PC-3 (cell line): ENCODE data around the gene STIM1. TPM values are rescaled to one million over a fixed set of nuclear protein-coding genes. Genes with fewer than 3 reads are reported as not detected.

Experiments
- ATAC-seq: fragments of 200-7000 bp; cut with Tn5 transposase; 2 replicates; pipeline ENCODE4 v1.9.1; 2020; ENCODE audit warnings: mild to moderate bottlenecking, moderate library complexity
- BruUV-seq: library from RNA; stranded (reverse); fragments of 400-500 nt; replicated peaks from 2 replicates; lab custom pipeline; 2021; lab: Mats Ljungman, UMichigan
- CTCF ChIA-PET: fragments of 300-600 bp; sonication (Branson Sonifier 250); formaldehyde crosslinking; loops from one replicate; lab custom pipeline; 2022; ENCODE audit warnings: antibody characterized with exemption; lab: Charles Lee
- POLR2A ChIA-PET: fragments of 300-600 bp; sonication (Branson Sonifier 250); formaldehyde crosslinking; loops from one replicate; lab custom pipeline; 2022; ENCODE audit warnings: antibody characterized with exemption; ENCODE audit not compliant: unreplicated experiment; lab: Charles Lee
- DNase-seq: peaks from one replicate; pipeline ENCODE4 v3.0.0-alpha.2; 2015
- H2AFZ ChIP-seq: fragments of 300-600 bp; sonication (generic); 2 replicates; pipeline ENCODE4 v1.6.0; 2016; ENCODE audit warnings: antibody characterized with exemption, low read length
- H3F3A ChIP-seq: fragments of 300-600 bp; sonication (generic); one replicate; pipeline ENCODE4 v1.6.0; 2017; ENCODE audit warnings: antibody characterized with exemption, low read length, control low read depth, mild to moderate bottlenecking; ENCODE audit not compliant: unreplicated experiment
- H3K27ac ChIP-seq: fragments of 300-600 bp; sonication (generic); 2 replicates; pipeline ENCODE4 v1.5.1; 2016; ENCODE audit warnings: mild to moderate bottlenecking, low read length
- H3K27me3 ChIP-seq: fragments of 300-600 bp; sonication (generic); 2 replicates; pipeline ENCODE4 v1.6.1; 2016; ENCODE audit warnings: low read length, mixed read lengths
- H3K36me3 ChIP-seq: fragments of 300-600 bp; sonication (generic); 2 replicates; pipeline ENCODE4 v1.6.1; 2016; ENCODE audit warnings: low read depth, mixed run types, low read length, mixed read lengths
- H3K4me1 ChIP-seq: fragments of 300-600 bp; sonication (generic); 2 replicates; pipeline ENCODE4 v1.5.1; 2016; ENCODE audit warnings: low read length; ENCODE audit not compliant: insufficient read depth
- H3K4me2 ChIP-seq: fragments of 300-600 bp; sonication (generic); 2 replicates; pipeline ENCODE4 v1.6.0; 2016; ENCODE audit warnings: low read length
- H3K4me3 ChIP-seq: fragments of 300-600 bp; sonication (generic); 2 replicates; pipeline ENCODE4 v1.5.1; 2016; ENCODE audit warnings: mild to moderate bottlenecking, low read length, mixed read lengths
- H3K79me2 ChIP-seq: fragments of 300-600 bp; sonication (generic); 2 replicates; pipeline ENCODE4 v1.6.1; 2017; ENCODE audit warnings: low read length, mixed read lengths
- H3K9ac ChIP-seq: fragments of 300-600 bp; sonication (generic); 2 replicates; pipeline ENCODE4 v1.6.0; 2016; ENCODE audit warnings: mild to moderate bottlenecking, low read length
- H3K9me2 ChIP-seq: fragments of 300-600 bp; sonication (generic); replicated peaks from 2 replicates; pipeline ENCODE4 v1.6.1; 2016; ENCODE audit warnings: mixed run types, low read length, mixed read lengths
- H3K9me3 ChIP-seq: fragments of 300-600 bp; sonication (generic); 2 replicates; pipeline ENCODE4 v1.6.1; 2016; ENCODE audit warnings: low read length, mixed read lengths
- H4K20me1 ChIP-seq: fragments of 300-600 bp; sonication (generic); 2 replicates; pipeline ENCODE4 v1.6.1; 2016; ENCODE audit warnings: low read length, mixed read lengths
- CTCF ChIP-seq: fragments of 300-600 bp; sonication (generic); conservative IDR thresholded peaks from 2 replicates; pipeline ENCODE4 v1.5.1; 2017; ENCODE audit warnings: antibody characterized with exemption, low read depth, mild to moderate bottlenecking, low read length
- EZH2 ChIP-seq: fragments of 300-600 bp; sonication (generic); IDR thresholded peaks from one replicate; pipeline ENCODE4 v1.6.1; 2017; ENCODE audit warnings: antibody characterized with exemption, mild to moderate bottlenecking, low read length; ENCODE audit not compliant: unreplicated experiment
- EZH2phosphoT487 ChIP-seq: fragments of 300-600 bp; sonication (generic); IDR thresholded peaks from 2 replicates; pipeline ENCODE4 v1.6.1; 2018; ENCODE audit warnings: mild to moderate bottlenecking, antibody characterized with exemption, low read length, borderline replicate concordance
- intact Hi-C: fragments of 100-400 bp; cut with micrococcal nuclease; formaldehyde crosslinking; loops from 2 replicates; pipeline ENCODE4 v1.9.0; 2023
- total RNA-seq: library from RNA; depleted of rRNA; stranded (reverse); fragments of >200 nt; gene quantifications from 2 replicates; pipeline ENCODE4 v1.2.3, GENCODE V29; 2014

Gene STIM1
- total RNA-seq, 1 experiment from 2014 or later = 22.8 TPM

GRCh38 chr11:3827434-3828186, 27.9 kb upstream of the STIM1 start:
- no peaks in the 10 kb centered on the region for H4K20me1 ChIP-seq
- H3K9me3 ChIP-seq = no peaks in the 10 kb centered on the region
- BruUV-seq = TSS peak; percentile 43
- DNase-seq (no peak), ATAC-seq (no peak)
- ChIA-PET POLR2A (no interaction called here), CTCF (interaction anchor here (0.6 kb wide), 1 partner anchor 28 kb away, joined by 3 read pairs; the partner anchor contains the start of gene STIM1)
- no peak overlapping the region for H3K9ac ChIP-seq
- H3K27me3 ChIP-seq = no peaks in the 10 kb centered on the region
- peaks cover 19% of the 10 kb centered on the region; the same call in 1 of the 2 replicates for H3K79me2 ChIP-seq
- no peak overlapping the region for H2AFZ ChIP-seq
- intact Hi-C loops = no loop called here
- no peaks in the 10 kb centered on the region for H3F3A ChIP-seq
- peaks cover 11% of the 10 kb centered on the region; the same call in 1 of the 2 replicates for H3K36me3 ChIP-seq
- H3K27ac ChIP-seq = no peak overlapping the region
- no peaks in the 10 kb centered on the region for H3K9me2 ChIP-seq
- H3K4me2 ChIP-seq = no peak overlapping the region
- no peaks in the 10 kb centered on the region for H3K4me1 ChIP-seq
- no peak for TF ChIP-seq CTCF
- H3K4me3 ChIP-seq = no peak overlapping the region

- intact Hi-C loops = no loop called here
- Histone ChIP-seq H3F3A (no peaks in the 10 kb centered on the region), H3K4me1 (no peaks in the 10 kb centered on the region), H2AFZ (no peak overlapping the region), H3K9me3 (no peaks in the 10 kb centered on the region), H3K4me3 (no peak overlapping the region), H3K4me2 (no peak overlapping the region), H3K9me2 (no peaks in the 10 kb centered on the region), H4K20me1 (no peaks in the 10 kb centered on the region), H3K27me3 (no peaks in the 10 kb centered on the region), H3K79me2 (peaks cover 39% of the 10 kb centered on the region), H3K36me3 (peaks cover 11% of the 10 kb centered on the region; the same call in 1 of the 2 replicates), H3K9ac (no peak overlapping the region), H3K27ac (no peak overlapping the region)
- ATAC-seq = no peak
- DNase-seq = no peak
- no peak for TF ChIP-seq EZH2phosphoT487
- TF ChIP-seq EZH2 = no peak
- TF ChIP-seq CTCF = no peak
- BruUV-seq = no TSS peak
- CTCF ChIA-PET = no interaction called here
- POLR2A ChIA-PET = no interaction called here
Measured at GRCh38 chr11:3830088-3830487, 25.4 kb upstream of the STIM1 start.

- BruUV-seq = no TSS peak
- intact Hi-C loops = no loop called here
- H3K4me1 ChIP-seq = no peaks in the 10 kb centered on the region
Measured at GRCh38 chr11:3830730-3831129, 24.7 kb upstream of the STIM1 start.

More at GRCh38 chr11:3830730-3831129, 24.7 kb upstream of the STIM1 start:
- POLR2A ChIA-PET = no interaction called here
- DNase-seq (no peak), ATAC-seq (no peak)
- Histone ChIP-seq H3K9me2 (no peaks in the 10 kb centered on the region), H2AFZ (no peak overlapping the region), H3K4me3 (no peak overlapping the region), H3K36me3 (peaks cover 11% of the 10 kb centered on the region; the same call in 1 of the 2 replicates), H4K20me1 (no peaks in the 10 kb centered on the region), H3K9ac (no peak overlapping the region), H3K4me2 (no peak overlapping the region), H3K9me3 (no peaks in the 10 kb centered on the region), H3F3A (no peaks in the 10 kb centered on the region), H3K79me2 (peaks cover 45% of the 10 kb centered on the region), H3K27me3 (no peaks in the 10 kb centered on the region), H3K27ac (no peak overlapping the region)
- TF ChIP-seq EZH2 (no peak), CTCF (no peak), EZH2phosphoT487 (no peak)
- CTCF ChIA-PET = no interaction called here
